Measurements from ENCODE around the gene TMEM238L. TPM values are rescaled to one million over a fixed set of nuclear protein-coding genes. Genes with fewer than 3 reads are reported as not detected.

TMEM238L gene
- total and polyA plus RNA-seq, 2 experiments from 2014 or later, result not detected

DNA sequence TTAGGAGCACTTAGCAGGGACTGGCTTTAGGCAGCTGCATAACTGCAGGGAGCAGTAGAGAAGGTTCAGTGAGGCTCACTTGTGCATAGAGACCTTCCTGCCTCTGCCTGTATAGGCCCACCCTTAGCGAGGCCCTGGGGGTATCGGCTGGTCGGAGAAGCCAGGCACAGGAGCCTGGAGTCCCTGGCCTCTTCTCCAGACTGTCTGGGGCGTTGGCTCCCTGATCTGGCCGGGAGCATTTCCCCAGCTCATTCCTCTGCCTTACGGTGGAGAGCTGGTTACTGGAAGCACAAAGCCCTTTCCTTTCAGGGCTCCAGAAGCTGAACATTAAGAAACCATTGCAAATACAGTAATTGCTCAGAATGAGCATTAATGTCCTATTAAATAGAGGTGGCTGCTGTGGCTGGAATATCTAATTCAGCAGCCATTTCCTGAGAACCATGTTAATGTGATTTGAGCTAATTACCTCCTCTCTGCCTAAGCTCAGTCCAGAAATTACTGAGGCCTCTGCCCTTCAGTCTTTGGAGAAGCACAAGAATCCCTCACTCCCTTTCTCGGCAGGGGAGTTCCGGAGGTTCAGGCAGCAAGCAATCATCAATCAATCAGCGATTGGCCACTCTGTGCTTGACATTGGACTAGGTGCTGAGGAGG, 55.2 kb downstream of the TMEM238L start:
- no peaks in the 10 kb centered on the region for H3K27me3 ChIP-seq
- no peaks in the 10 kb centered on the region for H3K9me3 ChIP-seq (ENCODE audit: low read depth)

DNA sequence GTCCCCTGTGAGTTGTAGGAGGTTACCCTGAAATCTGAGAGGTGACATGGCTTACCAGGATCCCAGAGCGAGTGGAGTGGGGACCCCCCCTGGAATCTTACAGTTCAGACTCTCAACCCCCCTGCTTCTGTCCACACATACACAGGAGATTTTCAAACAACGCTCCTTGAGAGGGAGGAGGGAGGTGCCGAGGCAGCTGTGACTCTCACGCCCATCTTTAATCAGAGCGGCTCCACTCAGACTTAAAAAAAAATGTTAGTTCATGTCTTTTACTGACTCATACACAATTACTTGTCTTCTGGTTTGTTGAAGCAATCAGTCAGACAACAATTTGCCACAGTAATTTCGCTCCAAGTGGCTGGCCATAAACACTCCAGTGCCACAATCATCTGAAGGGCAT, 58.7 kb downstream of the TMEM238L start:
- no peaks in the 10 kb centered on the region for H3K9me3 ChIP-seq (ENCODE audit: low read depth)
- no peak for TF ChIP-seq CTCF (IDR thresholded peaks at IDR 0.05; ENCODE audit: low read depth, low read length)
- no peaks in the 10 kb centered on the region for H3K36me3 ChIP-seq
- DNase-seq (ENCODE audit: low read depth in 1 of 2, low spot score in 1 of 2), result peak in 1 of 2 donors; percentile 25
- H3K27ac ChIP-seq, result no peak overlapping the region
- H3K27me3 ChIP-seq, result no peaks in the 10 kb centered on the region
- H3K4me3 ChIP-seq, result no peak overlapping the region
- peaks cover 22% of the 10 kb centered on the region for H3K4me1 ChIP-seq (ENCODE audit: low read depth)

More for the DNA sequence above, 55.2 kb downstream of the TMEM238L start:
- H3K36me3 ChIP-seq, result no peaks in the 10 kb centered on the region
- DNase-seq (ENCODE audit: low read depth in 1 of 2, low spot score in 1 of 2), result peak in 1 of 2 donors; percentile 28
- H3K27ac ChIP-seq, result no peak overlapping the region
- no peak for TF ChIP-seq CTCF (IDR thresholded peaks at IDR 0.05; ENCODE audit: low read depth, low read length)
- H3K4me1 ChIP-seq (ENCODE audit: low read depth), result peaks cover 22% of the 10 kb centered on the region
- H3K4me3 ChIP-seq, result no peak overlapping the region

Other genes starting within 250 kb of the TMEM238L start
- 1.3 and 3.1 TPM in 2 replicates for gene MYH3, start 146.8 kb downstream of the TMEM238L start, total RNA-seq
- 0.72 and 1.7 TPM in 2 replicates for gene MYH3, start 146.8 kb downstream of the TMEM238L start, polyA plus RNA-seq
- gene SCO1, start 106.6 kb downstream of the TMEM238L start, total RNA-seq, result 56.4 and 60.4 TPM in 2 replicates
- gene SCO1, start 106.6 kb downstream of the TMEM238L start, polyA plus RNA-seq, result 62.6 and 67.2 TPM in 2 replicates
- gene ADPRM, start 106.5 kb downstream of the TMEM238L start, total RNA-seq, result 4.4 and 7.4 TPM in 2 replicates
- gene ADPRM, start 106.5 kb downstream of the TMEM238L start, polyA plus RNA-seq, result 5.0 and 7.3 TPM in 2 replicates
- 0.15 and 2.4 TPM in 2 replicates for gene TMEM220, start 74.1 kb downstream of the TMEM238L start, total RNA-seq
- gene TMEM220, start 74.1 kb downstream of the TMEM238L start, polyA plus RNA-seq, result 2.6 and 2.8 TPM in 2 replicates
- gene PIRT, start 34.0 kb upstream of the TMEM238L start, total RNA-seq, result not detected in 2 replicates
- gene PIRT, start 34.0 kb upstream of the TMEM238L start, polyA plus RNA-seq, result not detected in 2 replicates

Data from cardiac muscle cell (in vitro differentiated cells and primary cell).